GM23338 (cell line): Measurements from ENCODE around the gene INPP4A.

Experiments
- CREB1 ChIP-seq: fragments of 250-450 bp; sonication (Bioruptor Pico); IDR thresholded peaks from 2 replicates; pipeline ENCODE4 v1.5.0; 2020; ENCODE audit warnings: low read depth, mild to moderate bottlenecking, moderate library complexity
- EZH2 ChIP-seq: fragments of 200-600 bp; sonication (generic); IDR thresholded peaks from one replicate; pipeline ENCODE4 v1.8.0; 2017; ENCODE audit warnings: antibody characterized with exemption, mild to moderate bottlenecking, low read depth; ENCODE audit not compliant: unreplicated experiment
- EZH2phosphoT487 ChIP-seq: fragments of 200-600 bp; sonication (generic); IDR thresholded peaks from one replicate; pipeline ENCODE4 v1.8.1; 2018; ENCODE audit warnings: antibody characterized with exemption; ENCODE audit not compliant: unreplicated experiment
- POLR2AphosphoS5 ChIP-seq: IDR thresholded peaks from 2 replicates; pipeline ENCODE4 v1.6.1; 2016; ENCODE audit warnings: antibody characterized with exemption, low read depth
- TF ChIP-seq, protein P1 (sequence below), 2 experiments: fragments of 200-600 bp in 1 of 2; sonication (generic) in 1 of 2; conservative IDR thresholded peaks; 2 replicates each; pipeline versions ENCODE4 v1.5.1 to v1.6.1; 2016 to 2017; ENCODE audit warnings: antibody characterized with exemption in 2 of 2, low read depth in 2 of 2, mild to moderate bottlenecking in 2 of 2, moderate library complexity in 1 of 2
- TF ChIP-seq, protein P2 (sequence below): IDR thresholded peaks from one replicate; pipeline ENCODE4 v1.6.1; 2018; ENCODE audit warnings: antibody characterized with exemption; ENCODE audit not compliant: unreplicated experiment

DNA sequence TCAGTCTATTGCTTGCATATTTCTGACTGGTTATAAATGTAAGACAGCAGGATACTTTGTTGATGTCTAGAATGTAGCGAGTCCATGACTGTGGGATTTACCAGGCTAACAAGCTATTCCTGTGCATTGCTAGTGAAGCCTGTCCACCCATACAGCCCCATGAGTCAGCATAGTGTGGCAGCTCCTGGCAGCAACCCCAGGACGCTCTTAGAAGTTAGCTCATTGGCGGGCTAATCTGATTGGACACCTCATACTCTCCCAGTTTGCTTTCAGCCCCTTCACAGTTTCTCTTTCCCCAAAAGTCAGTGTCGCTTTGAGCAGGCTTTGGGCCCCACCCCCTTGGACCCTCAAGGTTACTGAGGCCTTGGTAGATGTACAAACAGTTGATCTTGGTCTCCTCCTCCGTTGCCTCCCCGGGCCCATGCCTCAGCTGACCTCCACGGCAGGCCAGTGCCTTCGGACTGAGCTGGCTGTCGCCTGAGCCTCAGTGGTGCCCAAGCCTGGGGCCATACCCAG is 115.7 kb downstream of the INPP4A start:
- TF ChIP-seq EZH2 (no peak), EZH2phosphoT487 (no peak), CREB1 (no peak), POLR2AphosphoS5 (no peak)
- TF ChIP-seq, protein P1, sequence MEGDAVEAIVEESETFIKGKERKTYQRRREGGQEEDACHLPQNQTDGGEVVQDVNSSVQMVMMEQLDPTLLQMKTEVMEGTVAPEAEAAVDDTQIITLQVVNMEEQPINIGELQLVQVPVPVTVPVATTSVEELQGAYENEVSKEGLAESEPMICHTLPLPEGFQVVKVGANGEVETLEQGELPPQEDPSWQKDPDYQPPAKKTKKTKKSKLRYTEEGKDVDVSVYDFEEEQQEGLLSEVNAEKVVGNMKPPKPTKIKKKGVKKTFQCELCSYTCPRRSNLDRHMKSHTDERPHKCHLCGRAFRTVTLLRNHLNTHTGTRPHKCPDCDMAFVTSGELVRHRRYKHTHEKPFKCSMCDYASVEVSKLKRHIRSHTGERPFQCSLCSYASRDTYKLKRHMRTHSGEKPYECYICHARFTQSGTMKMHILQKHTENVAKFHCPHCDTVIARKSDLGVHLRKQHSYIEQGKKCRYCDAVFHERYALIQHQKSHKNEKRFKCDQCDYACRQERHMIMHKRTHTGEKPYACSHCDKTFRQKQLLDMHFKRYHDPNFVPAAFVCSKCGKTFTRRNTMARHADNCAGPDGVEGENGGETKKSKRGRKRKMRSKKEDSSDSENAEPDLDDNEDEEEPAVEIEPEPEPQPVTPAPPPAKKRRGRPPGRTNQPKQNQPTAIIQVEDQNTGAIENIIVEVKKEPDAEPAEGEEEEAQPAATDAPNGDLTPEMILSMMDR (conservative IDR thresholded peaks at IDR 0.05; ENCODE audit: low read depth in 2 of 2) = no peak
- TF ChIP-seq, protein P2, sequence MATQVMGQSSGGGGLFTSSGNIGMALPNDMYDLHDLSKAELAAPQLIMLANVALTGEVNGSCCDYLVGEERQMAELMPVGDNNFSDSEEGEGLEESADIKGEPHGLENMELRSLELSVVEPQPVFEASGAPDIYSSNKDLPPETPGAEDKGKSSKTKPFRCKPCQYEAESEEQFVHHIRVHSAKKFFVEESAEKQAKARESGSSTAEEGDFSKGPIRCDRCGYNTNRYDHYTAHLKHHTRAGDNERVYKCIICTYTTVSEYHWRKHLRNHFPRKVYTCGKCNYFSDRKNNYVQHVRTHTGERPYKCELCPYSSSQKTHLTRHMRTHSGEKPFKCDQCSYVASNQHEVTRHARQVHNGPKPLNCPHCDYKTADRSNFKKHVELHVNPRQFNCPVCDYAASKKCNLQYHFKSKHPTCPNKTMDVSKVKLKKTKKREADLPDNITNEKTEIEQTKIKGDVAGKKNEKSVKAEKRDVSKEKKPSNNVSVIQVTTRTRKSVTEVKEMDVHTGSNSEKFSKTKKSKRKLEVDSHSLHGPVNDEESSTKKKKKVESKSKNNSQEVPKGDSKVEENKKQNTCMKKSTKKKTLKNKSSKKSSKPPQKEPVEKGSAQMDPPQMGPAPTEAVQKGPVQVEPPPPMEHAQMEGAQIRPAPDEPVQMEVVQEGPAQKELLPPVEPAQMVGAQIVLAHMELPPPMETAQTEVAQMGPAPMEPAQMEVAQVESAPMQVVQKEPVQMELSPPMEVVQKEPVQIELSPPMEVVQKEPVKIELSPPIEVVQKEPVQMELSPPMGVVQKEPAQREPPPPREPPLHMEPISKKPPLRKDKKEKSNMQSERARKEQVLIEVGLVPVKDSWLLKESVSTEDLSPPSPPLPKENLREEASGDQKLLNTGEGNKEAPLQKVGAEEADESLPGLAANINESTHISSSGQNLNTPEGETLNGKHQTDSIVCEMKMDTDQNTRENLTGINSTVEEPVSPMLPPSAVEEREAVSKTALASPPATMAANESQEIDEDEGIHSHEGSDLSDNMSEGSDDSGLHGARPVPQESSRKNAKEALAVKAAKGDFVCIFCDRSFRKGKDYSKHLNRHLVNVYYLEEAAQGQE = no peak
